CD14-positive monocyte (primary cell): Measurements from ENCODE around the gene ROBO2. TPM values are rescaled to one million over a fixed set of nuclear protein-coding genes. Genes with fewer than 3 reads are reported as not detected.

Experiments used
- DNase-seq, 3 donors: peaks; one replicate each; pipeline ENCODE4 v3.0.0-alpha.2; 2011 to 2022
- H2AFZ ChIP-seq: 2 replicates; pipeline ENCODE4 v1.6.0; 2012; ENCODE audit warnings: mild to moderate bottlenecking, low read depth, low read length, inconsistent platforms; ENCODE audit not compliant: insufficient read depth, poor library complexity, severe bottlenecking
- H3K27ac ChIP-seq, 2 donors: 1 replicate in 1 of 2; 2 replicates in 1 of 2; pipeline ENCODE4 v1.5.1; 2012 to 2013; ENCODE audit warnings: low read length in 2 of 2, control low read depth in 1 of 2, inconsistent platforms in 1 of 2, low read depth in 1 of 2, mild to moderate bottlenecking in 1 of 2
- H3K27me3 ChIP-seq, 2 donors: one replicate each; pipeline versions ENCODE4 v1.6.0 to v1.6.1; 2011 to 2013; ENCODE audit warnings: low read length in 2 of 2; ENCODE audit not compliant: control insufficient read depth in 2 of 2, insufficient read depth in 2 of 2
- H3K36me3 ChIP-seq, 2 donors: replicated peaks in 1 of 2; 1 replicate in 1 of 2; 2 replicates in 1 of 2; pipeline versions ENCODE4 v1.5.1 to v1.6.1; 2012 to 2013; ENCODE audit warnings: low read length in 2 of 2, control low read depth in 1 of 2, inconsistent platforms in 1 of 2, mild to moderate bottlenecking in 1 of 2; ENCODE audit not compliant: insufficient read depth in 2 of 2, control insufficient read depth in 1 of 2
- H3K4me1 ChIP-seq, 2 donors: 1 replicate in 1 of 2; 2 replicates in 1 of 2; pipeline versions ENCODE4 v1.5.1 to v1.6.1; 2012 to 2013; ENCODE audit warnings: low read length in 2 of 2, control low read depth in 1 of 2, inconsistent platforms in 1 of 2, mild to moderate bottlenecking in 1 of 2, moderate library complexity in 1 of 2; ENCODE audit not compliant: insufficient read depth in 2 of 2, control insufficient read depth in 1 of 2
- H3K4me2 ChIP-seq: replicated peaks from 2 replicates; pipeline ENCODE3; 2012; ENCODE audit warnings: low read length, moderate library complexity, mild to moderate bottlenecking; ENCODE audit not compliant: poor library complexity, severe bottlenecking; ENCODE audit errors: extremely low read depth
- H3K4me3 ChIP-seq, 3 experiments: fragments of 200-600 bp in 1 of 3; sonication (generic) in 1 of 3; replicated peaks in 1 of 3; 1 replicate in 2 of 3; 2 replicates in 1 of 3; pipeline ENCODE4 v1.5.1; 2011 to 2013; ENCODE audit warnings: low read length in 3 of 3, mild to moderate bottlenecking in 3 of 3, control low read depth in 2 of 3, low read depth in 2 of 3, inconsistent platforms in 1 of 3, moderate library complexity in 1 of 3
- H3K79me2 ChIP-seq: 2 replicates; pipeline ENCODE4 v1.6.0; 2012; ENCODE audit warnings: mild to moderate bottlenecking, control low read depth, inconsistent platforms, low read length, moderate library complexity; ENCODE audit not compliant: insufficient read depth
- H3K9ac ChIP-seq: 2 replicates; pipeline ENCODE4 v1.6.0; 2017; ENCODE audit warnings: low read length, mild to moderate bottlenecking; ENCODE audit not compliant: insufficient read depth, poor library complexity, severe bottlenecking
- H3K9me3 ChIP-seq, 2 donors: replicated peaks in 1 of 2; 1 replicate in 1 of 2; 2 replicates in 1 of 2; pipeline versions ENCODE4 v1.5.1 to v1.6.1; 2012 to 2013; ENCODE audit warnings: low read length in 2 of 2, control low read depth in 1 of 2; ENCODE audit not compliant: control insufficient read depth in 1 of 2, insufficient read depth in 1 of 2
- H4K20me1 ChIP-seq: 2 replicates; pipeline ENCODE4 v1.6.0; 2012; ENCODE audit warnings: mild to moderate bottlenecking, low read length, control low read depth, moderate library complexity; ENCODE audit not compliant: insufficient read depth
- H3K27ac Mint-ChIP-seq, 7 donors: one replicate each; pipeline ENCODE4 v1.8.0; 2020; ENCODE audit warnings: mild to moderate bottlenecking in 7 of 7, mixed read lengths in 7 of 7, moderate library complexity in 6 of 7, inconsistent platforms in 2 of 7
- H3K27me3 Mint-ChIP-seq, 3 donors: one replicate each; pipeline ENCODE4 v1.8.0; 2021 to 2022; ENCODE audit warnings: low read depth in 3 of 3, mild to moderate bottlenecking in 3 of 3, mixed read lengths in 3 of 3, moderate library complexity in 3 of 3, inconsistent platforms in 1 of 3
- H3K36me3 Mint-ChIP-seq, 2 donors: one replicate each; pipeline ENCODE4 v1.8.0; 2020; ENCODE audit warnings: mixed read lengths in 2 of 2, inconsistent platforms in 1 of 2, mild to moderate bottlenecking in 1 of 2
- H3K4me1 Mint-ChIP-seq: one replicate; pipeline ENCODE4 v1.8.0; 2020; ENCODE audit warnings: mild to moderate bottlenecking, mixed read lengths
- H3K4me3 Mint-ChIP-seq, 2 donors: one replicate each; pipeline ENCODE4 v1.8.0; 2020; ENCODE audit warnings: mild to moderate bottlenecking in 2 of 2, mixed read lengths in 2 of 2, moderate library complexity in 1 of 2
- H3K9me3 Mint-ChIP-seq, 7 donors: one replicate each; pipeline ENCODE4 v1.8.0; 2020 to 2022; ENCODE audit warnings: mixed read lengths in 7 of 7, mild to moderate bottlenecking in 6 of 7, moderate library complexity in 6 of 7, inconsistent platforms in 2 of 7
- CTCF ChIP-seq: fragments of 200-600 bp; IDR thresholded peaks from one replicate; pipeline ENCODE4 v1.8.0; 2022; ENCODE audit warnings: antibody characterized with exemption, mild to moderate bottlenecking
- WGBS: methylation state at CpG from one replicate; pipeline ENCODE4 v1.1.5; 2013; ENCODE audit warnings: missing lambda C conversion rate; ENCODE audit not compliant: insufficient coverage; 5-methylcytosine and 5-hydroxymethylcytosine counted together
- intact Hi-C, 2 donors: fragments of 100-400 bp; cut with micrococcal nuclease; formaldehyde crosslinking; loops; one replicate each; pipeline versions ENCODE4 v1.15.0 to v1.15.1; 2023
- polyA plus RNA-seq, 3 donors: library from polyadenylated mRNA; depleted of rRNA in 1 of 3; unstranded in 2 of 3; stranded (reverse) in 1 of 3; fragments of 300-500 nt in 2 of 3; fragments of >200 nt in 1 of 3; fragmentation: Illumina TruSeq in 2 of 3; gene quantifications; 1 replicate in 2 of 3; 2 replicates in 1 of 3; pipeline ENCODE4 v1.2.3, GENCODE V29; 2012 to 2021

The ROBO2 gene
- polyA plus RNA-seq, 3 donors: not detected

GRCh38 chr3:77539014-77539413, 499.1 kb downstream of the ROBO2 start:
- Histone ChIP-seq H3K79me2 (no peaks in the 10 kb centered on the region), H3K27me3 (no peaks in the 10 kb centered on the region), H3K9me3 (no peaks in the 10 kb centered on the region), H3K4me2 (no peak overlapping the region), H3K36me3 (no peaks in the 10 kb centered on the region), H3K4me3 (no peak overlapping the region), H3K27ac (no peak overlapping the region), H2AFZ (no peak overlapping the region), H3K4me1 (no peaks in the 10 kb centered on the region), H4K20me1 (no peaks in the 10 kb centered on the region), H3K9ac (no peak overlapping the region)
- H3K9me3 Mint-ChIP-seq: peaks cover 0 to 6% (median 2%) of the 10 kb centered on the region in 7 donors
- H3K4me3 Mint-ChIP-seq: no peak overlapping the region
- intact Hi-C loops: no loop called here
- H3K36me3 Mint-ChIP-seq: no peaks in the 10 kb centered on the region
- 100% methylated on average over 3 of the region's 11 CpGs for WGBS
- no peaks in the 10 kb centered on the region for H3K27me3 Mint-ChIP-seq
- no peak overlapping the region for H3K27ac Mint-ChIP-seq
- no peak for TF ChIP-seq CTCF
- DNase-seq: no peak
- H3K4me1 Mint-ChIP-seq: no peaks in the 10 kb centered on the region

GRCh38 chr3:77539677-77540076, 499.8 kb downstream of the ROBO2 start:
- no peak for DNase-seq
- no peaks in the 10 kb centered on the region for H3K27me3 Mint-ChIP-seq
- Histone ChIP-seq H3K79me2 (no peaks in the 10 kb centered on the region), H4K20me1 (no peaks in the 10 kb centered on the region), H3K27ac (no peak overlapping the region), H2AFZ (no peak overlapping the region), H3K4me3 (no peak overlapping the region), H3K4me1 (no peaks in the 10 kb centered on the region), H3K9me3 (no peaks in the 10 kb centered on the region), H3K36me3 (no peaks in the 10 kb centered on the region), H3K9ac (no peak overlapping the region), H3K4me2 (no peak overlapping the region), H3K27me3 (no peaks in the 10 kb centered on the region)
- peaks cover 0 to 6% (median 2%) of the 10 kb centered on the region in 7 donors for H3K9me3 Mint-ChIP-seq
- no peak for TF ChIP-seq CTCF
- H3K36me3 Mint-ChIP-seq: no peaks in the 10 kb centered on the region
- no peak overlapping the region for H3K4me3 Mint-ChIP-seq
- WGBS: 94% methylated on average over 2 of the region's 2 CpGs
- H3K27ac Mint-ChIP-seq: no peak overlapping the region
- no peaks in the 10 kb centered on the region for H3K4me1 Mint-ChIP-seq
- intact Hi-C loops: no loop called here
